Gastroesophageal sphincter (tissue), 3 donors: ENCODE results near the gene STK33.

Experiments
- POLR2AphosphoS5 ChIP-seq: sonication (generic); formaldehyde crosslinking; IDR thresholded peaks from one replicate; pipeline ENCODE4 v1.6.1; 2017; ENCODE audit warnings: antibody characterized with exemption
- TF ChIP-seq, protein P1 (sequence below), 4 experiments: fragments of 200-600 bp in 2 of 4; fragments of 450-650 bp in 2 of 4; sonication (generic) in 1 of 4; IDR thresholded peaks; one replicate each; pipeline ENCODE4 v1.5.1; 2017 to 2019; ENCODE audit warnings: antibody characterized with exemption in 4 of 4, mild to moderate bottlenecking in 2 of 4, moderate library complexity in 2 of 4

DNA sequence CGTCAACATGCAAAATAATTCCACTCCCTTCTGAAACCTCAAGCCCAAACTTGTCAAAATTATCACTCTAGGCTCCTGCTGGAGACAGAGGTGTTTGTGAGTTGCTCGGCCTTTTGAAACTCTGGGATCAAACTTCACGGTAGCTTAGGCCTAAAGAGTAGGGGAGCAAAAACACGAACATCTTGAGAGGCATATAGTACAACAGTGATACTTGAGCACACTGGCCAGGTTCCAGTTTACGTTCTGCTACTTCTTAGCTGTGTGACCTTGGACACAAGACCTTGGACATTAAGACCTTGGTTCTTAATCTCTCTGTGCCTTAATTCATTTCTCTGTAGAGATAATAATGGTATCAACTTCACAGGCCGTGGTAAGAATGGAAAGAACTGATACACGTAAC is 206.9 kb downstream of the STK33 start:
- TF ChIP-seq POLR2AphosphoS5, result no peak
- TF ChIP-seq, protein P1, sequence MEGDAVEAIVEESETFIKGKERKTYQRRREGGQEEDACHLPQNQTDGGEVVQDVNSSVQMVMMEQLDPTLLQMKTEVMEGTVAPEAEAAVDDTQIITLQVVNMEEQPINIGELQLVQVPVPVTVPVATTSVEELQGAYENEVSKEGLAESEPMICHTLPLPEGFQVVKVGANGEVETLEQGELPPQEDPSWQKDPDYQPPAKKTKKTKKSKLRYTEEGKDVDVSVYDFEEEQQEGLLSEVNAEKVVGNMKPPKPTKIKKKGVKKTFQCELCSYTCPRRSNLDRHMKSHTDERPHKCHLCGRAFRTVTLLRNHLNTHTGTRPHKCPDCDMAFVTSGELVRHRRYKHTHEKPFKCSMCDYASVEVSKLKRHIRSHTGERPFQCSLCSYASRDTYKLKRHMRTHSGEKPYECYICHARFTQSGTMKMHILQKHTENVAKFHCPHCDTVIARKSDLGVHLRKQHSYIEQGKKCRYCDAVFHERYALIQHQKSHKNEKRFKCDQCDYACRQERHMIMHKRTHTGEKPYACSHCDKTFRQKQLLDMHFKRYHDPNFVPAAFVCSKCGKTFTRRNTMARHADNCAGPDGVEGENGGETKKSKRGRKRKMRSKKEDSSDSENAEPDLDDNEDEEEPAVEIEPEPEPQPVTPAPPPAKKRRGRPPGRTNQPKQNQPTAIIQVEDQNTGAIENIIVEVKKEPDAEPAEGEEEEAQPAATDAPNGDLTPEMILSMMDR (IDR thresholded peaks at IDR 0.05), result no peak
